WTC11 (cell line): Measurements from ENCODE around the gene C4orf36. TPM values are rescaled to one million over a fixed set of nuclear protein-coding genes. Genes with fewer than 3 reads are reported as not detected.
A peak's percentile ranks its signal among the peaks of the same experiment; 100 is the strongest.

Experiments
- ATAC-seq: fragments of 200-7000 bp; cut with Tn5 transposase; 2 replicates; pipeline ENCODE4 v1.10.0; 2021; ENCODE audit warnings: mild to moderate bottlenecking, moderate library complexity
- CTCF ChIA-PET: fragments of 300-600 bp; sonication (Branson Sonifier 250); formaldehyde crosslinking; loops from one replicate; lab custom pipeline; 2021; ENCODE audit warnings: antibody characterized with exemption; lab: Charles Lee
- POLR2A ChIA-PET: fragments of 350-600 bp; sonication (Branson Sonifier 250); formaldehyde crosslinking; loops from one replicate; lab custom pipeline; 2021; ENCODE audit warnings: antibody characterized with exemption; lab: Charles Lee
- DNase-seq: peaks from one replicate; pipeline ENCODE4 v3.0.0; 2021; ENCODE audit warnings: low spot score
- H3K27ac Mint-ChIP-seq: 2 replicates; pipeline ENCODE4 v1.8.0; 2021; ENCODE audit warnings: mixed read lengths
- H3K27me3 Mint-ChIP-seq: 2 replicates; pipeline ENCODE4 v1.8.0; 2021; ENCODE audit warnings: low read depth, mild to moderate bottlenecking, moderate library complexity, mixed read lengths
- H3K36me3 Mint-ChIP-seq: 2 replicates; pipeline ENCODE4 v1.8.0; 2021; ENCODE audit warnings: mixed read lengths
- H3K4me1 Mint-ChIP-seq: 2 replicates; pipeline ENCODE4 v1.8.0; 2022; ENCODE audit warnings: mixed read lengths
- H3K4me3 Mint-ChIP-seq: 2 replicates; pipeline ENCODE4 v1.8.0; 2021; ENCODE audit warnings: mild to moderate bottlenecking, moderate library complexity, mixed read lengths
- H3K9me3 Mint-ChIP-seq: 2 replicates; pipeline ENCODE4 v1.8.0; 2021; ENCODE audit warnings: mixed read lengths
- ATF1 ChIP-seq: sonication (generic); formaldehyde crosslinking; IDR thresholded peaks from 2 replicates; pipeline ENCODE4 v1.8.1; 2023; ENCODE audit warnings: mild to moderate bottlenecking, moderate library complexity, missing genetic modification reagents
- ETV6 ChIP-seq: sonication (generic); formaldehyde crosslinking; IDR thresholded peaks from 2 replicates; pipeline ENCODE4 v1.8.1; 2022; ENCODE audit warnings: mild to moderate bottlenecking, missing genetic modification reagents
- FOXK1 ChIP-seq: sonication (generic); formaldehyde crosslinking; IDR thresholded peaks from 2 replicates; pipeline ENCODE4 v1.8.0; 2022; ENCODE audit warnings: mild to moderate bottlenecking, moderate library complexity, missing genetic modification reagents
- GTF2I ChIP-seq: fragments of 250-450 bp; sonication (Bioruptor Pico); conservative IDR thresholded peaks from 2 replicates; pipeline ENCODE4 v1.4.0; 2021; ENCODE audit warnings: mild to moderate bottlenecking
- JUN ChIP-seq: sonication (generic); formaldehyde crosslinking; IDR thresholded peaks from 2 replicates; pipeline ENCODE4 v1.8.0; 2023; ENCODE audit warnings: mild to moderate bottlenecking, missing genetic modification reagents
- NFATC4 ChIP-seq: fragments of 250-450 bp; sonication (Bioruptor Pico); IDR thresholded peaks from 2 replicates; pipeline ENCODE4 v1.9.0; 2021; ENCODE audit warnings: mild to moderate bottlenecking
- NR3C1 ChIP-seq: sonication (generic); formaldehyde crosslinking; conservative IDR thresholded peaks from 2 replicates; pipeline ENCODE4 v1.8.1; 2023; ENCODE audit warnings: low read depth, mild to moderate bottlenecking, missing genetic modification reagents
- OVOL2 ChIP-seq: fragments of 250-450 bp; sonication (Bioruptor Pico); IDR thresholded peaks from 2 replicates; pipeline ENCODE4 v1.9.0; 2021; ENCODE audit warnings: mild to moderate bottlenecking, borderline replicate concordance
- SMAD3 ChIP-seq: sonication (generic); formaldehyde crosslinking; IDR thresholded peaks from 2 replicates; pipeline ENCODE4 v1.8.0; 2022; ENCODE audit warnings: missing genetic modification reagents, mild to moderate bottlenecking, borderline replicate concordance
- SOX15 ChIP-seq: fragments of 250-450 bp; sonication (Bioruptor Pico); IDR thresholded peaks from 2 replicates; pipeline ENCODE4 v1.9.0; 2021; ENCODE audit warnings: mild to moderate bottlenecking
- SP1 ChIP-seq: sonication (generic); formaldehyde crosslinking; conservative IDR thresholded peaks from 2 replicates; pipeline ENCODE4 v1.8.1; 2022; ENCODE audit warnings: missing genetic modification reagents
- ZNF121 ChIP-seq: sonication (generic); formaldehyde crosslinking; IDR thresholded peaks from 2 replicates; pipeline ENCODE4 v1.8.0; 2023; ENCODE audit warnings: missing genetic modification reagents
- ZNF423 ChIP-seq: fragments of 250-450 bp; sonication (Bioruptor Pico); IDR thresholded peaks from 2 replicates; pipeline ENCODE4 v2.1.2; 2022; ENCODE audit warnings: mild to moderate bottlenecking, moderate library complexity
- total RNA-seq: library from RNA; stranded (reverse); gene quantifications from 3 replicates; pipeline ENCODE4 v1.2.3, GENCODE V29; 2021
- TF ChIP-seq, protein P1 (sequence below): sonication (generic); formaldehyde crosslinking; IDR thresholded peaks from 2 replicates; pipeline ENCODE4 v1.8.1; 2023; ENCODE audit warnings: mild to moderate bottlenecking, missing genetic modification reagents, moderate library complexity
- TF ChIP-seq, protein P2 (sequence below): sonication (generic); formaldehyde crosslinking; IDR thresholded peaks from 2 replicates; pipeline ENCODE4 v1.8.0; 2023; ENCODE audit warnings: missing genetic modification reagents, mild to moderate bottlenecking, borderline replicate concordance
- TF ChIP-seq, protein P3 (sequence below): sonication (generic); formaldehyde crosslinking; IDR thresholded peaks from 2 replicates; pipeline ENCODE4 v1.8.1; 2022; ENCODE audit warnings: low read depth, missing genetic modification reagents, borderline replicate concordance
- TF ChIP-seq, protein P4 (sequence below): sonication (generic); formaldehyde crosslinking; IDR thresholded peaks from 2 replicates; pipeline ENCODE4 v1.8.1; 2022; ENCODE audit warnings: mild to moderate bottlenecking, moderate library complexity, missing genetic modification reagents
- TF ChIP-seq, protein P5 (sequence below): fragments of 200-600 bp; IDR thresholded peaks from 2 replicates; pipeline ENCODE4 v1.8.0; 2022; ENCODE audit warnings: antibody characterized with exemption
- TF ChIP-seq, protein P6 (sequence below): sonication (generic); formaldehyde crosslinking; IDR thresholded peaks from 2 replicates; pipeline ENCODE4 v1.8.0; 2023; ENCODE audit warnings: mild to moderate bottlenecking, missing genetic modification reagents

The C4orf36 gene
- total RNA-seq, 1 experiment from 2014 or later = 0.79 TPM

DNA sequence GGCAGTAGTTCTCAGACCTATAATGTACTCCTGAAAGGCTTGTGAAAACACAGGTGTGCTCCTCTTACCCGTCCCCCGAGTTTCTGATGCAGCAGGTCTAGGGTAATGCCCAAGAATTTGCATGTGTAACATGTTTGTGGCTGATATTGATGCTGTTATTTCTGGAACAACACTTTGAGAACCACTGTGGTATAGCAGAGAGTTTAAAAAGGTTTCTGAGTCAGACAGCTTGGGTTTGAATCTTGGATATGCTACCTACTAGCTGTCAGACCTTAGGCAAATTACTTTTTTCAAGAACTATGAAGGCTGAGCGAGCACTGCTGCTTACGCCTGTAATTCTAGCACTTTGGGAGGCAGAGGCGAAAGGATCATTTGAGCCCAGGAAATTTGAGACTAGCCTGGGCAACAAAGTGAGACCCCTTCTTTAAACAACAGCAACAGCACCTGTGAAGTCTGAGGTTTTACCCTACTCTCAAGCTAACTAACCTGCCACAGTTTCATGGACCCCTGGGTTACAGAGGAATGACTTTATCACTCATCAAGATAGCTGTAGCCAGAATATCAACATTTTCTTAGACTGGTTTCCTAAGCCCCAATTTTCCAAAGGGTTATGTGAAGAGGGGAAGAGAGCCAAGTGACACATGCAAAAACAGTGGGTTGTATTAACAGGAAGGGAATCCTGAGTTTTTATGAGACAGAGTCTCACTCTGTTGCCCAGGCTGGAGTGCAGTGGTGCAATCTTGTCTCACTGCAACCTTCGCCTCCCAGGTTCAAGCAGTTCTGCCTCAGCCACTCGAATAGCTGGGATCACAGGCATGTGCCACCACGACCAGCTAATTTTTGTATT lies 47.7 kb upstream of the C4orf36 start:
- Mint-ChIP-seq H3K36me3 (no peaks in the 10 kb centered on the region), H3K27ac (peak overlapping the region; percentile 82)
- POLR2A ChIA-PET = interaction anchor here (1.0 kb wide), 1 partner anchor 20 kb away, joined by 3 read pairs; no protein-coding TSS in a partner anchor
- no peak for ATAC-seq
- TF ChIP-seq ZNF121 (CRISPR knock-in tag) (peak; percentile 60; the same call in 1 of the 2 replicates), ATF1 (CRISPR knock-in tag) (no peak)
- TF ChIP-seq, all 79 proteins: peak for 1
- CTCF ChIA-PET = interaction anchor here (1.0 to 1.4 kb wide), 3 partner anchors 11 to 17 kb away, joined by 3 to 5 read pairs (median 4); no protein-coding TSS in a partner anchor
- H3K4me1 Mint-ChIP-seq = peaks cover 71% of the 10 kb centered on the region
- H3K9me3 Mint-ChIP-seq = no peaks in the 10 kb centered on the region
- no peak for DNase-seq
- peak overlapping the region; percentile 13; the same call in 1 of the 2 replicates for H3K4me3 Mint-ChIP-seq
- H3K27me3 Mint-ChIP-seq = no peaks in the 10 kb centered on the region

DNA sequence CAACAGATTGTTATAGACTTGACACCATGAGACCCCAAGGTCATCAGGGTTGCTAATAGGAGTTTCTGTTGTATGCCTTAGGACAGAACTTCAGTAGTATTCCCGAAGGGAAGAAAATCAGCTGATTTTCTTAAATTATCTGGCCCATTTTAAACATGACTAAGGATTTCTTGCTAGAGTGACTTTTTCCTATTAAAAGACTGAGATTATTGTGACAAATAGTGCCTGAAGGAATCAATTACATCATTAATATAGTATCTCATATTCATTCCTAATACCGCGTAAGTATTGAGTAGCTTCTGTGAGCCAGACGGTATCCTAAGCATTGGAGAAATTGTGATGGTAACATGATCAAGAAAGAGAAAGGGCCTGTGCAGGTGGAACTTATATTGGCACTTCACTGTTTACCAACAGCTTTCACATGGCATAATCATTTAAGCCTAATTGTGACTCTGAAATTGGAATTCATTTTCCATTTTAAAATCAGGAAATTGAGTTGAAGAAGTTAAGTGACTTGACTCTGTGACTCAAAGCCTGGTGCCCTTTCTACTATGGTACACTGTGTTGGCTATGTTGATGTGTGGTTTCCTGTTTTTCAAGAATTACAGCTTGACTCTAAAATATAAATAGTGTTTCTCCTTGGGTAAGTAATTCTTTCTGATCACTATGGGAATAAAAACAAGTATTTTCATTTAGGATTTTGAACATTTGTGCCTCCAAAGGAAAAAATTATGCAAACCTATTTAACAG lies 46.7 kb upstream of the C4orf36 start:
- H3K27me3 Mint-ChIP-seq = no peaks in the 10 kb centered on the region
- ATAC-seq = no peak
- no peaks in the 10 kb centered on the region for H3K36me3 Mint-ChIP-seq
- peaks cover 63% of the 10 kb centered on the region for H3K4me1 Mint-ChIP-seq
- H3K27ac Mint-ChIP-seq = peak overlapping the region; percentile 82
- ChIA-PET CTCF (interaction anchor here (1.4 kb wide), 1 partner anchor 16 kb away, joined by 5 read pairs; no protein-coding TSS in a partner anchor), POLR2A (no interaction called here)
- no peaks in the 10 kb centered on the region for H3K9me3 Mint-ChIP-seq
- H3K4me3 Mint-ChIP-seq = peak overlapping the region; percentile 45
- DNase-seq = no peak
- TF ChIP-seq ZNF121 (CRISPR knock-in tag) (no peak), NFATC4 (CRISPR knock-in tag) (no peak), JUN (CRISPR knock-in tag) (no peak), SP1 (CRISPR knock-in tag) (no peak), SMAD3 (CRISPR knock-in tag) (no peak), FOXK1 (no peak), ZNF423 (CRISPR knock-in tag) (no peak), ETV6 (CRISPR knock-in tag) (no peak), GTF2I (CRISPR knock-in tag) (no peak), OVOL2 (CRISPR knock-in tag) (no peak), SOX15 (no peak), NR3C1 (CRISPR knock-in tag) (no peak)
- TF ChIP-seq, protein P1, sequence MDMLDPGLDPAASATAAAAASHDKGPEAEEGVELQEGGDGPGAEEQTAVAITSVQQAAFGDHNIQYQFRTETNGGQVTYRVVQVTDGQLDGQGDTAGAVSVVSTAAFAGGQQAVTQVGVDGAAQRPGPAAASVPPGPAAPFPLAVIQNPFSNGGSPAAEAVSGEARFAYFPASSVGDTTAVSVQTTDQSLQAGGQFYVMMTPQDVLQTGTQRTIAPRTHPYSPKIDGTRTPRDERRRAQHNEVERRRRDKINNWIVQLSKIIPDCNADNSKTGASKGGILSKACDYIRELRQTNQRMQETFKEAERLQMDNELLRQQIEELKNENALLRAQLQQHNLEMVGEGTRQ (CRISPR knock-in tag) = no peak
- TF ChIP-seq, protein P2, sequence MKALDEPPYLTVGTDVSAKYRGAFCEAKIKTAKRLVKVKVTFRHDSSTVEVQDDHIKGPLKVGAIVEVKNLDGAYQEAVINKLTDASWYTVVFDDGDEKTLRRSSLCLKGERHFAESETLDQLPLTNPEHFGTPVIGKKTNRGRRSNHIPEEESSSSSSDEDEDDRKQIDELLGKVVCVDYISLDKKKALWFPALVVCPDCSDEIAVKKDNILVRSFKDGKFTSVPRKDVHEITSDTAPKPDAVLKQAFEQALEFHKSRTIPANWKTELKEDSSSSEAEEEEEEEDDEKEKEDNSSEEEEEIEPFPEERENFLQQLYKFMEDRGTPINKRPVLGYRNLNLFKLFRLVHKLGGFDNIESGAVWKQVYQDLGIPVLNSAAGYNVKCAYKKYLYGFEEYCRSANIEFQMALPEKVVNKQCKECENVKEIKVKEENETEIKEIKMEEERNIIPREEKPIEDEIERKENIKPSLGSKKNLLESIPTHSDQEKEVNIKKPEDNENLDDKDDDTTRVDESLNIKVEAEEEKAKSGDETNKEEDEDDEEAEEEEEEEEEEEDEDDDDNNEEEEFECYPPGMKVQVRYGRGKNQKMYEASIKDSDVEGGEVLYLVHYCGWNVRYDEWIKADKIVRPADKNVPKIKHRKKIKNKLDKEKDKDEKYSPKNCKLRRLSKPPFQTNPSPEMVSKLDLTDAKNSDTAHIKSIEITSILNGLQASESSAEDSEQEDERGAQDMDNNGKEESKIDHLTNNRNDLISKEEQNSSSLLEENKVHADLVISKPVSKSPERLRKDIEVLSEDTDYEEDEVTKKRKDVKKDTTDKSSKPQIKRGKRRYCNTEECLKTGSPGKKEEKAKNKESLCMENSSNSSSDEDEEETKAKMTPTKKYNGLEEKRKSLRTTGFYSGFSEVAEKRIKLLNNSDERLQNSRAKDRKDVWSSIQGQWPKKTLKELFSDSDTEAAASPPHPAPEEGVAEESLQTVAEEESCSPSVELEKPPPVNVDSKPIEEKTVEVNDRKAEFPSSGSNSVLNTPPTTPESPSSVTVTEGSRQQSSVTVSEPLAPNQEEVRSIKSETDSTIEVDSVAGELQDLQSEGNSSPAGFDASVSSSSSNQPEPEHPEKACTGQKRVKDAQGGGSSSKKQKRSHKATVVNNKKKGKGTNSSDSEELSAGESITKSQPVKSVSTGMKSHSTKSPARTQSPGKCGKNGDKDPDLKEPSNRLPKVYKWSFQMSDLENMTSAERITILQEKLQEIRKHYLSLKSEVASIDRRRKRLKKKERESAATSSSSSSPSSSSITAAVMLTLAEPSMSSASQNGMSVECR (CRISPR knock-in tag) = no peak
- TF ChIP-seq, protein P3, sequence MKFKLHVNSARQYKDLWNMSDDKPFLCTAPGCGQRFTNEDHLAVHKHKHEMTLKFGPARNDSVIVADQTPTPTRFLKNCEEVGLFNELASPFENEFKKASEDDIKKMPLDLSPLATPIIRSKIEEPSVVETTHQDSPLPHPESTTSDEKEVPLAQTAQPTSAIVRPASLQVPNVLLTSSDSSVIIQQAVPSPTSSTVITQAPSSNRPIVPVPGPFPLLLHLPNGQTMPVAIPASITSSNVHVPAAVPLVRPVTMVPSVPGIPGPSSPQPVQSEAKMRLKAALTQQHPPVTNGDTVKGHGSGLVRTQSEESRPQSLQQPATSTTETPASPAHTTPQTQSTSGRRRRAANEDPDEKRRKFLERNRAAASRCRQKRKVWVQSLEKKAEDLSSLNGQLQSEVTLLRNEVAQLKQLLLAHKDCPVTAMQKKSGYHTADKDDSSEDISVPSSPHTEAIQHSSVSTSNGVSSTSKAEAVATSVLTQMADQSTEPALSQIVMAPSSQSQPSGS (CRISPR knock-in tag) = no peak
- TF ChIP-seq, protein P4, sequence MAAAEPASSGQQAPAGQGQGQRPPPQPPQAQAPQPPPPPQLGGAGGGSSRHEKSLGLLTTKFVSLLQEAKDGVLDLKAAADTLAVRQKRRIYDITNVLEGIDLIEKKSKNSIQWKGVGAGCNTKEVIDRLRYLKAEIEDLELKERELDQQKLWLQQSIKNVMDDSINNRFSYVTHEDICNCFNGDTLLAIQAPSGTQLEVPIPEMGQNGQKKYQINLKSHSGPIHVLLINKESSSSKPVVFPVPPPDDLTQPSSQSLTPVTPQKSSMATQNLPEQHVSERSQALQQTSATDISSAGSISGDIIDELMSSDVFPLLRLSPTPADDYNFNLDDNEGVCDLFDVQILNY (CRISPR knock-in tag) = no peak
- TF ChIP-seq, protein P5, sequence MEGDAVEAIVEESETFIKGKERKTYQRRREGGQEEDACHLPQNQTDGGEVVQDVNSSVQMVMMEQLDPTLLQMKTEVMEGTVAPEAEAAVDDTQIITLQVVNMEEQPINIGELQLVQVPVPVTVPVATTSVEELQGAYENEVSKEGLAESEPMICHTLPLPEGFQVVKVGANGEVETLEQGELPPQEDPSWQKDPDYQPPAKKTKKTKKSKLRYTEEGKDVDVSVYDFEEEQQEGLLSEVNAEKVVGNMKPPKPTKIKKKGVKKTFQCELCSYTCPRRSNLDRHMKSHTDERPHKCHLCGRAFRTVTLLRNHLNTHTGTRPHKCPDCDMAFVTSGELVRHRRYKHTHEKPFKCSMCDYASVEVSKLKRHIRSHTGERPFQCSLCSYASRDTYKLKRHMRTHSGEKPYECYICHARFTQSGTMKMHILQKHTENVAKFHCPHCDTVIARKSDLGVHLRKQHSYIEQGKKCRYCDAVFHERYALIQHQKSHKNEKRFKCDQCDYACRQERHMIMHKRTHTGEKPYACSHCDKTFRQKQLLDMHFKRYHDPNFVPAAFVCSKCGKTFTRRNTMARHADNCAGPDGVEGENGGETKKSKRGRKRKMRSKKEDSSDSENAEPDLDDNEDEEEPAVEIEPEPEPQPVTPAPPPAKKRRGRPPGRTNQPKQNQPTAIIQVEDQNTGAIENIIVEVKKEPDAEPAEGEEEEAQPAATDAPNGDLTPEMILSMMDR = no peak
- TF ChIP-seq, protein P6, sequence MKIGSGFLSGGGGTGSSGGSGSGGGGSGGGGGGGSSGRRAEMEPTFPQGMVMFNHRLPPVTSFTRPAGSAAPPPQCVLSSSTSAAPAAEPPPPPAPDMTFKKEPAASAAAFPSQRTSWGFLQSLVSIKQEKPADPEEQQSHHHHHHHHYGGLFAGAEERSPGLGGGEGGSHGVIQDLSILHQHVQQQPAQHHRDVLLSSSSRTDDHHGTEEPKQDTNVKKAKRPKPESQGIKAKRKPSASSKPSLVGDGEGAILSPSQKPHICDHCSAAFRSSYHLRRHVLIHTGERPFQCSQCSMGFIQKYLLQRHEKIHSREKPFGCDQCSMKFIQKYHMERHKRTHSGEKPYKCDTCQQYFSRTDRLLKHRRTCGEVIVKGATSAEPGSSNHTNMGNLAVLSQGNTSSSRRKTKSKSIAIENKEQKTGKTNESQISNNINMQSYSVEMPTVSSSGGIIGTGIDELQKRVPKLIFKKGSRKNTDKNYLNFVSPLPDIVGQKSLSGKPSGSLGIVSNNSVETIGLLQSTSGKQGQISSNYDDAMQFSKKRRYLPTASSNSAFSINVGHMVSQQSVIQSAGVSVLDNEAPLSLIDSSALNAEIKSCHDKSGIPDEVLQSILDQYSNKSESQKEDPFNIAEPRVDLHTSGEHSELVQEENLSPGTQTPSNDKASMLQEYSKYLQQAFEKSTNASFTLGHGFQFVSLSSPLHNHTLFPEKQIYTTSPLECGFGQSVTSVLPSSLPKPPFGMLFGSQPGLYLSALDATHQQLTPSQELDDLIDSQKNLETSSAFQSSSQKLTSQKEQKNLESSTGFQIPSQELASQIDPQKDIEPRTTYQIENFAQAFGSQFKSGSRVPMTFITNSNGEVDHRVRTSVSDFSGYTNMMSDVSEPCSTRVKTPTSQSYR (CRISPR knock-in tag) = no peak
